GM19324 (cell line): ENCODE data around the gene ARHGAP9.

Source experiments
- ATAC-seq: cut with Tn5 transposase; IDR thresholded peaks from one replicate; pipeline ENCODE4 v1.9.1; 2021; ENCODE audit warnings: mild to moderate bottlenecking, moderate library complexity; ENCODE audit not compliant: unreplicated experiment, low FRiP score

The ARHGAP9 gene

GRCh38 chr12:57475271-57476161, 4.2 kb downstream of the ARHGAP9 start:
- ATAC-seq = no peak

- ATAC-seq = no peak
These were observed 4.8 kb downstream of the ARHGAP9 start for GRCh38 chr12:57474862-57475261.

GRCh38 chr12:57474430-57474829, 5.2 kb downstream of the ARHGAP9 start:
- ATAC-seq = no peak

GRCh38 chr12:57473886-57474285, 5.8 kb downstream of the ARHGAP9 start:
- ATAC-seq = no peak

GRCh38 chr12:57473392-57473791, 6.3 kb downstream of the ARHGAP9 start:
- ATAC-seq = no peak

GRCh38 chr12:57472391-57472790, 7.3 kb downstream of the ARHGAP9 start:
- ATAC-seq = no peak

GRCh38 chr12:57471661-57472060, 8.0 kb downstream of the ARHGAP9 start:
- ATAC-seq = no peak

GRCh38 chr12:57470970-57471656, 8.6 kb downstream of the ARHGAP9 start:
- ATAC-seq = no peak

- no peak for ATAC-seq
These were observed 9.2 kb downstream of the ARHGAP9 start for GRCh38 chr12:57470286-57470969.

- ATAC-seq = no peak
These were observed 10.1 kb downstream of the ARHGAP9 start for GRCh38 chr12:57469296-57470164.

- ATAC-seq = no peak
These were observed 11.8 kb downstream of the ARHGAP9 start for GRCh38 chr12:57467915-57468314.

- no peak for ATAC-seq
These were observed 12.3 kb downstream of the ARHGAP9 start for GRCh38 chr12:57467212-57467874.

- no peak for ATAC-seq
These were observed 13.7 kb downstream of the ARHGAP9 start for GRCh38 chr12:57465747-57466505.

- ATAC-seq = no peak
These were observed 14.5 kb downstream of the ARHGAP9 start for GRCh38 chr12:57465030-57465746.

GRCh38 chr12:57464569-57464968, 15.1 kb downstream of the ARHGAP9 start:
- ATAC-seq = no peak

GRCh38 chr12:57462912-57463253, 16.8 kb downstream of the ARHGAP9 start:
- ATAC-seq = no peak

GRCh38 chr12:57462251-57462911, 17.3 kb downstream of the ARHGAP9 start:
- peak; percentile 58 for ATAC-seq

GRCh38 chr12:57461917-57462250, 17.8 kb downstream of the ARHGAP9 start:
- no peak for ATAC-seq
